K562 (cell line): ENCODE data around the gene TGFBR1. TPM values are rescaled to one million over a fixed set of nuclear protein-coding genes. Genes with fewer than 3 reads are reported as not detected.

Experiments used
- CREB1 ChIP-seq, 2 experiments: sonication (generic) in 1 of 2; formaldehyde crosslinking in 1 of 2; IDR thresholded peaks; 2 replicates each; pipeline versions ENCODE4 v1.6.1 to v1.8.0; 2012 to 2022; ENCODE audit warnings: inconsistent platforms in 1 of 2, mild to moderate bottlenecking in 1 of 2, missing genetic modification reagents in 1 of 2, moderate library complexity in 1 of 2
- DACH1 ChIP-seq: fragments of 450-650 bp; IDR thresholded peaks from 2 replicates; pipeline ENCODE4 v1.6.1; 2018; ENCODE audit not compliant: partially characterized antibody
- HMGN3 ChIP-seq: IDR thresholded peaks from 2 replicates; pipeline ENCODE4 v1.6.1; 2011; ENCODE audit warnings: borderline replicate concordance, low read depth, mild to moderate bottlenecking, mixed read lengths, low read length; ENCODE audit not compliant: insufficient read length; ENCODE audit errors: extremely low read depth
- HOXB6 ChIP-seq: fragments of 250-450 bp; sonication (Bioruptor Pico); IDR thresholded peaks from 2 replicates; pipeline ENCODE4 v1.5.1; 2022; ENCODE audit warnings: mild to moderate bottlenecking, borderline replicate concordance
- KDM2B ChIP-seq: fragments of 250-450 bp; sonication (Bioruptor Pico); IDR thresholded peaks from 2 replicates; pipeline ENCODE4 v1.8.0; 2021; ENCODE audit warnings: mild to moderate bottlenecking, moderate library complexity
- MCM5 ChIP-seq: fragments of 450-650 bp; IDR thresholded peaks from 2 replicates; pipeline ENCODE4 v1.6.1; 2016; ENCODE audit warnings: low read depth
- MYC ChIP-seq, 2 experiments: fragments of 250-450 bp in 1 of 2; sonication (Bioruptor Pico) in 1 of 2; IDR thresholded peaks; 2 replicates each; pipeline versions ENCODE4 v1.5.1 to v1.6.1; 2012 to 2021; ENCODE audit warnings: low read depth in 2 of 2, borderline replicate concordance in 1 of 2, improper control_type of control experiment in 1 of 2, low read length in 1 of 2, mild to moderate bottlenecking in 1 of 2, moderate library complexity in 1 of 2
- PCBP1 ChIP-seq: fragments of 200-400 bp; formaldehyde crosslinking; IDR thresholded peaks from 2 replicates; pipeline ENCODE4 v1.6.1; 2018; ENCODE audit warnings: mild to moderate bottlenecking, low read depth, low read length; ENCODE audit not compliant: poor library complexity, severe bottlenecking
- PHB2 ChIP-seq: fragments of 450-650 bp; IDR thresholded peaks from 2 replicates; pipeline ENCODE4 v1.6.1; 2017; ENCODE audit warnings: low read depth
- POLR2B ChIP-seq: fragments of 450-650 bp; IDR thresholded peaks from 2 replicates; pipeline ENCODE4 v1.6.1; 2018; ENCODE audit warnings: low read depth; ENCODE audit not compliant: partially characterized antibody
- POLR2H ChIP-seq: IDR thresholded peaks from 2 replicates; pipeline ENCODE4 v1.6.1; 2016; ENCODE audit warnings: missing genetic modification characterization, low read depth, mild to moderate bottlenecking, control low read depth, missing compliant biosample characterization, moderate library complexity
- PPARD ChIP-seq: fragments of 250-450 bp; sonication (Bioruptor Pico); IDR thresholded peaks from 2 replicates; pipeline ENCODE4 v1.8.0; 2022; ENCODE audit warnings: inconsistent platforms, mild to moderate bottlenecking, moderate library complexity
- RBM25 ChIP-seq: fragments of 200-400 bp; formaldehyde crosslinking; IDR thresholded peaks from 2 replicates; pipeline ENCODE4 v1.6.1; 2018; ENCODE audit warnings: low read length, low read depth, moderate library complexity; ENCODE audit not compliant: severe bottlenecking
- TEAD1 ChIP-seq, 2 experiments: fragments of 450-650 bp in 1 of 2; sonication (generic) in 1 of 2; formaldehyde crosslinking; IDR thresholded peaks; 2 replicates each; pipeline versions ENCODE4 v1.4.0 to v1.8.0; 2020 to 2022; ENCODE audit warnings: mild to moderate bottlenecking in 2 of 2, missing genetic modification reagents in 1 of 2
- ZFX ChIP-seq: sonication (generic); formaldehyde crosslinking; IDR thresholded peaks from 2 replicates; pipeline ENCODE4 v1.8.0; 2022; ENCODE audit warnings: mild to moderate bottlenecking, missing genetic modification reagents, moderate library complexity
- ZNF217 ChIP-seq: sonication (generic); formaldehyde crosslinking; IDR thresholded peaks from 2 replicates; pipeline ENCODE4 v1.8.0; 2022; ENCODE audit warnings: mild to moderate bottlenecking, missing genetic modification reagents
- polyA plus RNA-seq, 8 experiments: library from polyadenylated mRNA; depleted of rRNA in 4 of 8; stranded (reverse) in 5 of 8; unstranded in 3 of 8; fragments of >200 nt; fragmentation: Nextera tagmentation in 2 of 8; fragmentation: Illumina TruSeq in 1 of 8; extraction: Ambion mirVana in 2 of 8; extraction: Trizol in 1 of 8; gene quantifications; 2 replicates each; pipeline versions ENCODE4 v1.2.1 to v1.2.3, GENCODE V29; 2011 to 2014; ENCODE audit warnings: inconsistent platforms in 1 of 8, missing spikeins in 1 of 8
- total RNA-seq, 7 experiments: library from RNA; depleted of rRNA in 6 of 7; stranded (reverse); fragments of >200 nt in 6 of 7; fragmentation: Illumina TruSeq in 2 of 7; extraction: Trizol in 2 of 7; gene quantifications; 2 replicates each; pipeline versions ENCODE4 v1.2.1 to v1.2.3, GENCODE V29; 2011 to 2021; ENCODE audit warnings: low replicate concordance in 1 of 7
- TF ChIP-seq, protein P1 (sequence below): fragments of 450-650 bp; conservative IDR thresholded peaks from 2 replicates; pipeline ENCODE4 v1.6.1; 2016; ENCODE audit warnings: missing genetic modification characterization, low read depth, mild to moderate bottlenecking, control low read depth, missing compliant biosample characterization
- TF ChIP-seq, protein P2 (sequence below): fragments of 450-650 bp; IDR thresholded peaks from 2 replicates; pipeline ENCODE4 v1.6.1; 2016; ENCODE audit warnings: missing biosample characterization, missing genetic modification characterization

TGFBR1 gene
- total and polyA plus RNA-seq, 9 of the 15 experiments (the other 6 are each of a cell fraction or from before 2014, with no cell fraction given) = 15.5 to 62.4 (median 42.7) TPM

DNA sequence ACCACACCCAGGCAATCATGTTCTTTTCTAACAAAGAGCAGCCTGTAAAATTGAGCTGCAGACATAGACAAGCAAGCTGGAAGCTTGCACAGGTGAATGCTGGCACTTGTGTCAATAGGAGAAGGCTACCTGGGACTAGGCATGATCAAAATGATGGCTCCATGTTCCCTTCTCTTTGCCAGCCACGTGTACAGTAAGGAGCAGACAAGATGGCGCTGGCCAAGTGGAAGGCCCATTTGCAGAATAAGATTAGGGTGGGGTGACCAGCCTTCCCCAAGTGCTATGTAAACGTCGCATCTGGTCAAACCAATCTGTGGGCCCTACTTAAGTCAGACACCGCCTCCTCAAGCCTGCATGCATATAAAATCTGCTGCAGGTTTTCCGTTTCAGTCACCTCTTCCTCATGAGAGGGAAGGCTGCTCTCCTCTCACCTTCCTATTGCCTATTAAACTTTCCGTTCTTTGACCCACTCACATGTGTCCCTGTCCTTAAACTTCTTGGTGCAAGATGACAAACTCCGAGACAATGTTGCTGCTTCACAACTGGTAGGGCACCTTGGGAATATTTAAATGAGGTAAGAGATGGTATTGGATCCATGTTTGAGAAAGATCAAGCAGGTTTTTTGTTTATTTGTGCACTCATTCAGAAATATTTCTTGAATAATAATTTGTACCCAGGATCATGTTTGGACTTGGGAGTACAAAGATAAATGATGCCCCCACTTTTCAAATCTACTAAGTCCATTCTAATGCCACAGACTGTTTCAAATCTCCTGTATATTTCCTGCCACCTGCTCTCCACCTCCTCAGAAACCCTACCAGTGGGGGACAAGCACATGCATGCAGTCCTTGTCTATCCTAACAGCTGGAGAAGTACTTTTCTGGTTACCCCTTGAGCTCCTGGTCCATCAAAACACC, 30.7 kb upstream of the TGFBR1 start (continued):
- TF ChIP-seq POLR2B (peak; percentile 100), ZFX (CRISPR knock-in tag) (no peak; the same call in 1 of the 2 replicates), MYC (IDR thresholded peaks at IDR 0.05; ENCODE audit: low read depth, low read length) (peak; percentile 98), MYC (CRISPR knock-in tag; IDR thresholded peaks at IDR 0.05; ENCODE audit: borderline replicate concordance, low read depth) (peak; percentile 96), RBM25 (no peak), KDM2B (CRISPR knock-in tag) (no peak), MCM5 (no peak), POLR2H (tag) (peak; percentile 99), PCBP1 (no peak), TEAD1 (CRISPR knock-in tag; IDR thresholded peaks at IDR 0.05) (peak in 1 of 2 experiments; percentile 21; a peak in 2 of 4 replicates), HOXB6 (no peak), CREB1 (IDR thresholded peaks at IDR 0.05) (peak; percentile 49; the same call in 1 of the 2 replicates), CREB1 (CRISPR knock-in tag; IDR thresholded peaks at IDR 0.05) (peak; percentile 59; the same call in 1 of the 2 replicates), ZNF217 (CRISPR knock-in tag) (no peak), PPARD (CRISPR knock-in tag) (no peak), DACH1 (no peak), PHB2 (no peak), HMGN3 (no peak)
- TF ChIP-seq, protein P1, sequence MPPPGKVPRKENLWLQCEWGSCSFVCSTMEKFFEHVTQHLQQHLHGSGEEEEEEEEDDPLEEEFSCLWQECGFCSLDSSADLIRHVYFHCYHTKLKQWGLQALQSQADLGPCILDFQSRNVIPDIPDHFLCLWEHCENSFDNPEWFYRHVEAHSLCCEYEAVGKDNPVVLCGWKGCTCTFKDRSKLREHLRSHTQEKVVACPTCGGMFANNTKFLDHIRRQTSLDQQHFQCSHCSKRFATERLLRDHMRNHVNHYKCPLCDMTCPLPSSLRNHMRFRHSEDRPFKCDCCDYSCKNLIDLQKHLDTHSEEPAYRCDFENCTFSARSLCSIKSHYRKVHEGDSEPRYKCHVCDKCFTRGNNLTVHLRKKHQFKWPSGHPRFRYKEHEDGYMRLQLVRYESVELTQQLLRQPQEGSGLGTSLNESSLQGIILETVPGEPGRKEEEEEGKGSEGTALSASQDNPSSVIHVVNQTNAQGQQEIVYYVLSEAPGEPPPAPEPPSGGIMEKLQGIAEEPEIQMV = peak; percentile 85
- TF ChIP-seq, protein P2, sequence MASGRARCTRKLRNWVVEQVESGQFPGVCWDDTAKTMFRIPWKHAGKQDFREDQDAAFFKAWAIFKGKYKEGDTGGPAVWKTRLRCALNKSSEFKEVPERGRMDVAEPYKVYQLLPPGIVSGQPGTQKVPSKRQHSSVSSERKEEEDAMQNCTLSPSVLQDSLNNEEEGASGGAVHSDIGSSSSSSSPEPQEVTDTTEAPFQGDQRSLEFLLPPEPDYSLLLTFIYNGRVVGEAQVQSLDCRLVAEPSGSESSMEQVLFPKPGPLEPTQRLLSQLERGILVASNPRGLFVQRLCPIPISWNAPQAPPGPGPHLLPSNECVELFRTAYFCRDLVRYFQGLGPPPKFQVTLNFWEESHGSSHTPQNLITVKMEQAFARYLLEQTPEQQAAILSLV (tag) = peak; percentile 45
